Glutamatergic neuron (in vitro differentiated cells): ENCODE measurements around the gene SERINC5. TPM values are rescaled to one million over a fixed set of nuclear protein-coding genes. Genes with fewer than 3 reads are reported as not detected.

Experiments
- DNase-seq: peaks from one replicate; pipeline ENCODE4 v3.0.0; 2022
- H3K27ac Mint-ChIP-seq: one replicate; pipeline ENCODE4 v1.8.0; 2020; ENCODE audit warnings: mild to moderate bottlenecking, mixed read lengths, inconsistent platforms; ENCODE audit not compliant: unreplicated experiment
- H3K27me3 Mint-ChIP-seq: one replicate; pipeline ENCODE4 v1.8.0; 2020; ENCODE audit warnings: mild to moderate bottlenecking, moderate library complexity, mixed read lengths, inconsistent platforms; ENCODE audit not compliant: unreplicated experiment
- H3K36me3 Mint-ChIP-seq: one replicate; pipeline ENCODE4 v1.8.0; 2020; ENCODE audit warnings: mild to moderate bottlenecking, mixed read lengths, inconsistent platforms; ENCODE audit not compliant: unreplicated experiment
- H3K4me1 Mint-ChIP-seq: one replicate; pipeline ENCODE4 v1.8.0; 2020; ENCODE audit warnings: mild to moderate bottlenecking, low read depth, mixed read lengths, inconsistent platforms; ENCODE audit not compliant: unreplicated experiment
- H3K4me3 Mint-ChIP-seq: one replicate; pipeline ENCODE4 v1.8.0; 2020; ENCODE audit warnings: mild to moderate bottlenecking, mixed read lengths, inconsistent platforms; ENCODE audit not compliant: unreplicated experiment
- H3K9me3 Mint-ChIP-seq: one replicate; pipeline ENCODE4 v1.8.0; 2020; ENCODE audit warnings: mild to moderate bottlenecking, moderate library complexity, mixed read lengths, inconsistent platforms; ENCODE audit not compliant: unreplicated experiment
- total RNA-seq: library from RNA; stranded (reverse); fragmentation: NEBNext Ultra II Directional; extraction: Animal tissue kit (Norgen Biotek cat#: 25700); gene quantifications from one replicate; pipeline ENCODE4 v1.2.1, GENCODE V29; 2021; ENCODE audit not compliant: unreplicated experiment
- TF ChIP-seq, protein P1 (sequence below): fragments of 200-600 bp; sonication (generic); IDR thresholded peaks from one replicate; pipeline ENCODE4 v1.5.0; 2021; ENCODE audit not compliant: partially characterized antibody, unreplicated experiment

SERINC5 gene
- total RNA-seq, 1 donor from 2014 or later = 15.1 TPM

DNA sequence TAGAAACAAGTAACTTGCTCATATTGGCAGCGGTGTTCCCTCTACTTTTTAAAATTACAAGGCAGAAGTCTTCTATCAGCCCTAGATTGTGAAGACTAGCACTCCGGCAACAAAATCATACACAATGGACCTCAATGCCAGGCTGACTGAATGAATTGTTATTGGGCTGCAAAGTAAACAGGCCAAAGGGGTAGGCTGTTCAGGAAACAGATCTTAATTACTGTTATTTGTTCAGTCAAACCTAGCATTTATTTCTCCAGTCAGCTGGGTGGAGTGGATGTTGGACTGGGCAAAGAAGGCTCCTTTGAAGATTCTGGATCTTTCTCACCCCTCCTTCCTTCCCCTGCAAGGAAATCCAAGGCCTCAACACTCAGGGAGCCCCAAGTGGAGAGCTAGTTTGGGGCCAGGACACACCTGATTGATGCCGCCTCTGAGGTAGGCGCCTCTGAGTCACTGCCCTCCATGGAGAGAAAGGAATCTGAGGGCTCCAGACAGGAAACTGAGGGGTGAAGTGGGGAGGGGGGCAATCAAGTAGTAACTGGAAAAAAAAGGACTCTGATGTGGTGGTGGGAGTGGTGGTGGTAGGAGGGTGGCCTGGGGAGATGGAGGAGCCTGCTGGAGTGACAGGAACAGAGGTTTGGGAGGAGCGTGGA is 35.5 kb downstream of the SERINC5 start:
- H3K36me3 Mint-ChIP-seq = peaks cover 3% of the 10 kb centered on the region
- DNase-seq = no peak
- H3K4me1 Mint-ChIP-seq = peaks cover 9% of the 10 kb centered on the region
- H3K4me3 Mint-ChIP-seq = no peak overlapping the region
- TF ChIP-seq, protein P1, sequence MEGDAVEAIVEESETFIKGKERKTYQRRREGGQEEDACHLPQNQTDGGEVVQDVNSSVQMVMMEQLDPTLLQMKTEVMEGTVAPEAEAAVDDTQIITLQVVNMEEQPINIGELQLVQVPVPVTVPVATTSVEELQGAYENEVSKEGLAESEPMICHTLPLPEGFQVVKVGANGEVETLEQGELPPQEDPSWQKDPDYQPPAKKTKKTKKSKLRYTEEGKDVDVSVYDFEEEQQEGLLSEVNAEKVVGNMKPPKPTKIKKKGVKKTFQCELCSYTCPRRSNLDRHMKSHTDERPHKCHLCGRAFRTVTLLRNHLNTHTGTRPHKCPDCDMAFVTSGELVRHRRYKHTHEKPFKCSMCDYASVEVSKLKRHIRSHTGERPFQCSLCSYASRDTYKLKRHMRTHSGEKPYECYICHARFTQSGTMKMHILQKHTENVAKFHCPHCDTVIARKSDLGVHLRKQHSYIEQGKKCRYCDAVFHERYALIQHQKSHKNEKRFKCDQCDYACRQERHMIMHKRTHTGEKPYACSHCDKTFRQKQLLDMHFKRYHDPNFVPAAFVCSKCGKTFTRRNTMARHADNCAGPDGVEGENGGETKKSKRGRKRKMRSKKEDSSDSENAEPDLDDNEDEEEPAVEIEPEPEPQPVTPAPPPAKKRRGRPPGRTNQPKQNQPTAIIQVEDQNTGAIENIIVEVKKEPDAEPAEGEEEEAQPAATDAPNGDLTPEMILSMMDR = no peak
- H3K9me3 Mint-ChIP-seq = no peaks in the 10 kb centered on the region
- no peak overlapping the region for H3K27ac Mint-ChIP-seq
- H3K27me3 Mint-ChIP-seq = peaks cover 2% of the 10 kb centered on the region

DNA sequence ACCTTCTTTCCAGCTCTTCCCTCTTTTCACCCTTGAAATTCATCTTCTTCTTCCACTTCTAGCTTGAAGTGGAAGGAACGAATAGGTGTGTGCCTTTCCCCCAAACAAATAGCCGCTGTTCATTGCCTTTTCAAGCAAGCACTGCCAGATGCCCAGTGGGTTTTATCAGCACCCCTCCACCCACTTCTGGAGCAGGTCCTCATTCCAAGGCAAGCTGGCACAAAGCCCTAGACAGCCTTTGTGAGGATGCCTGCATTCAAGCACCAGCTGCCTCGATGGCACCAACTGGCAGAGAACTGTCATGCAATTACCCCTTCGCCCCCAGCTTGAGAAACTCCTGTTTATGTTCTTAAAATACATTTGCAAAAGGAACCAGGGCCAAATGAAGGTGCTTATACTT is 36.5 kb downstream of the SERINC5 start:
- Mint-ChIP-seq H3K4me3 (no peak overlapping the region), H3K9me3 (no peaks in the 10 kb centered on the region), H3K27ac (no peak overlapping the region), H3K4me1 (peaks cover 9% of the 10 kb centered on the region), H3K36me3 (peaks cover 3% of the 10 kb centered on the region), H3K27me3 (peaks cover 2% of the 10 kb centered on the region)
- no peak for DNase-seq
- TF ChIP-seq, protein P1 = no peak

DNA sequence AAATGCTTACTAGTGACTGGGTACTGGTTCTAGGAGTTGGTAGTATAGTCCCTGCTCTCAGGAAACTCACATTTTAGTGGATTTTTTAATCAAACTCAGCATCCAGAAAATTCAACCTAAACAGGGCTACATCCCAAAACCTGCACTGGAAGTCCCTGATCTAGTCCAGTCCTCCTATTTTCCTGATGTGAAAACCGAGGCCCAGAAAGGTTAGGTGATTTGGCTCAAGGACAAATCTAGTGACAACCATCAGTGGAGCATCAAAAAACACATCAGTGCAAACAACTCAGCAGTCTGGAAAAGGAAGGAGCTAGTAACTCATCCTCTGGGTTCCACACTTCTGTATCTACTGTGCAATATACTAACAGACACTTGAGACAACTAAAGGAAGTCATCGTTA is 38.2 kb downstream of the SERINC5 start:
- TF ChIP-seq, protein P1 = no peak
- H3K4me3 Mint-ChIP-seq = no peak overlapping the region
- H3K27ac Mint-ChIP-seq = no peak overlapping the region
- peaks cover 3% of the 10 kb centered on the region for H3K36me3 Mint-ChIP-seq
- no peak for DNase-seq
- H3K27me3 Mint-ChIP-seq = peaks cover 2% of the 10 kb centered on the region
- H3K4me1 Mint-ChIP-seq = peaks cover 9% of the 10 kb centered on the region
- no peaks in the 10 kb centered on the region for H3K9me3 Mint-ChIP-seq

DNA sequence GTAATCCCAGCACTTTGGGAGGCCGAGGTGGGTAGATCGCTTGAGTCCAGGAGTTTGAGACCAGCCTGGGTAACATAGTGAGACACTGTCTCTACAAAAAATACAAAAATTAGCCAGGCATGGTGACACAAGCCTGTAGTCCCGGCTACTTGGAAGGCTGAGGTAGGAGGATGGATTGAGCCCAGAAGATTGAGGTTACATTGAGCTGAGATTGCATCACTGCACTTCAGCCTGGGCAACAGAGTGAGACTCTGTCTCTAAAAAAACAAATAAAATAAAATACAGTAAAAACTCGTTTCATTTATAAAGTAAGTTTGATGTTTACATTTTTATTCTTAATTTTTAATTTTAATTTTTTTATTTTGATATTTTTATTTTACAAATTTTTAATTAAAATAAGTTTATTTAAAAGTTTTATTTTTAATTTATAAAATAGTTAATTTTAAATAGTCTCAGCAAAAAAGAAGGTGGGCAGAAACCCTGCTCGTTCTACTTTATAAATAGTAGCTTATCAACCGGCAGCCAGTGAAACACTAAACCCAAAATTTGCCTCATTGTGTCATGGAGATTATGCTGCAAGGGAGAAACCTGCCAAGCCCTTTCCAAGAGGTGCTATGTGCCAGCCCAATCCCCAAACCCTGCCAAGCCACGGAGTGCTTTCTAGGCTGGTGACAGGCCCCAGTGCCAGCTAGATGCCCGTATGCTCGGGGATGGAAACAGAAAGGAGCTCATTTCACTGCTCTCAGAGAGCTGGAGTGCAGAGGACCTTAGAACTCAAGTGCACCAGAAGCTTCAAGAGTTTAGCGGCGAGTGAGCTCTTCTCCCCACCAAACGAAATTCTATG is 38.9 kb downstream of the SERINC5 start:
- DNase-seq = no peak
- Mint-ChIP-seq H3K4me1 (peaks cover 7% of the 10 kb centered on the region), H3K4me3 (no peak overlapping the region), H3K27me3 (peaks cover 2% of the 10 kb centered on the region), H3K27ac (no peak overlapping the region), H3K36me3 (peaks cover 3% of the 10 kb centered on the region), H3K9me3 (no peaks in the 10 kb centered on the region)
- TF ChIP-seq, protein P1 = no peak

DNA sequence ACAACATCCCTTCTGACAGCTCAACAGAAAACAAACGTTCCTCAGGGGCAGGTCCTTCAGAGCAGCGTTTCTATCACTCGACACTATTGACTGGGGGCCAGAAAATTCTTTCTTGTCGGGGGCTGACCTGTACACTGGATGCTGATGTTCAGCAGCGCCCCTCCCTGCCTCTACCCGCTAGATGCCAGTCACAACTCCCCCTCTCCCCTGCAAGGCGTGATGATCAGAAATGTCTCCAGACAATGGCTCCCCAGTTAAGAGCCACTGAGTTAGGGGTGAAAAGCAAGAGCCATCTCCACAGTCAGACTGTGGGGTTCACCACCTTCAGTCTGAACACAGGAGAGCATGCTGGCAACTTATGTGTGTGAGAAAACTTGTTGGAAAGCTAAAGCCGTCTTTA is 39.8 kb downstream of the SERINC5 start:
- no peak for DNase-seq
- Mint-ChIP-seq H3K27me3 (peaks cover under 1% of the 10 kb centered on the region), H3K27ac (no peak overlapping the region), H3K36me3 (peaks cover under 1% of the 10 kb centered on the region), H3K9me3 (no peaks in the 10 kb centered on the region), H3K4me3 (no peak overlapping the region), H3K4me1 (peaks cover 4% of the 10 kb centered on the region)
- TF ChIP-seq, protein P1 = no peak
